GM21526 (cell line): ENCODE results near the gene PCYOX1L.

ENCODE experiments used
- ATAC-seq: cut with Tn5 transposase; IDR thresholded peaks from one replicate; pipeline ENCODE4 v1.9.1; 2021; ENCODE audit warnings: moderate library complexity; ENCODE audit not compliant: unreplicated experiment, low FRiP score

The PCYOX1L gene

GRCh38 chr5:149357370-149358293 lies at the start of gene PCYOX1L:
Gene PCYOX1L (plus strand): TSS chr5:149358046. CDS start chr5:149358069, 23 bp downstream.
- ATAC-seq: peak; percentile 99

- ATAC-seq: no peak
These were observed 48.5 kb upstream of the PCYOX1L start for GRCh38 chr5:149309354-149309753.

- ATAC-seq: no peak
These were observed 47.4 kb upstream of the PCYOX1L start for GRCh38 chr5:149310488-149310887.

- no peak for ATAC-seq
These were observed 46.7 kb upstream of the PCYOX1L start for GRCh38 chr5:149310947-149311658.

- ATAC-seq: no peak
These were observed 44.5 kb upstream of the PCYOX1L start for GRCh38 chr5:149313151-149313841.

GRCh38 chr5:149314571-149315111 lies 43.2 kb upstream of the PCYOX1L start:
- no peak for ATAC-seq

GRCh38 chr5:149315753-149316152 lies 42.1 kb upstream of the PCYOX1L start:
- ATAC-seq: no peak

GRCh38 chr5:149317281-149318048 lies 40.4 kb upstream of the PCYOX1L start:
- ATAC-seq: peak; percentile 78

GRCh38 chr5:149319174-149319573 lies 38.7 kb upstream of the PCYOX1L start:
- no peak for ATAC-seq

GRCh38 chr5:149320791-149321330 lies 37.0 kb upstream of the PCYOX1L start:
- no peak for ATAC-seq

GRCh38 chr5:149322518-149322917 lies 35.3 kb upstream of the PCYOX1L start:
- ATAC-seq: no peak

- no peak for ATAC-seq
These were observed 34.6 kb upstream of the PCYOX1L start for GRCh38 chr5:149323210-149323609.

GRCh38 chr5:149323621-149324205 lies 34.1 kb upstream of the PCYOX1L start:
- ATAC-seq: no peak

GRCh38 chr5:149324641-149325040 lies 33.2 kb upstream of the PCYOX1L start:
- no peak for ATAC-seq

GRCh38 chr5:149325166-149325735 lies 32.6 kb upstream of the PCYOX1L start:
- ATAC-seq: no peak

GRCh38 chr5:149325894-149326293 lies 32.0 kb upstream of the PCYOX1L start:
- ATAC-seq: no peak

- ATAC-seq: no peak
These were observed 31.2 kb upstream of the PCYOX1L start for GRCh38 chr5:149326611-149327010.

GRCh38 chr5:149328177-149328576 lies 29.7 kb upstream of the PCYOX1L start:
- no peak for ATAC-seq
